HG03066 (cell line): ENCODE data around the gene TCTN3.
"Not testable (repeated sequence)": the region's sequence is repeated elsewhere in the genome, so short reads cannot be mapped to it uniquely, and the experiment has no call there.

Experiments used
- ATAC-seq: cut with Tn5 transposase; IDR thresholded peaks from one replicate; pipeline ENCODE4 v1.9.1; 2021; ENCODE audit warnings: low read depth; ENCODE audit not compliant: unreplicated experiment

The TCTN3 gene

DNA sequence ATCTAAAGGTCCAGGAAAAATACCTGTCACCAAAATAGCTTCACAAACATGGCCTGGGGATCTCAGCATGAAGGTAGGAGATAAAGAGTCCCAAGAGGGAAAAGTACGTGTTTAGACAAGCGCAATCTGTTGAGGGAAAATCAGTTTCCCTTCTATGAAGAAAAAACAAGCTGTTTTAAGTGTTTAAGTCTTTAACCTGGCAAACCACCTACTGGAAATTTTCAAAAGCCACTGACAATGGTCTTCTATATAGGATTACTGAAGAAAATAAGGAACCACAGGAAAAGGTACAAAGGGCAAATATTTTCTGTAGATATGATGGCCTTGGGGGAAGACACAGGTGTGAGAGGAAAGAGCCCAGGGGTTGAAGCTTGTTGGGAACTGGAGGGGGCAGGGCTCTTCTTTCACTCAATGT lies 58.4 kb downstream of the TCTN3 start:
- ATAC-seq, result no peak

DNA sequence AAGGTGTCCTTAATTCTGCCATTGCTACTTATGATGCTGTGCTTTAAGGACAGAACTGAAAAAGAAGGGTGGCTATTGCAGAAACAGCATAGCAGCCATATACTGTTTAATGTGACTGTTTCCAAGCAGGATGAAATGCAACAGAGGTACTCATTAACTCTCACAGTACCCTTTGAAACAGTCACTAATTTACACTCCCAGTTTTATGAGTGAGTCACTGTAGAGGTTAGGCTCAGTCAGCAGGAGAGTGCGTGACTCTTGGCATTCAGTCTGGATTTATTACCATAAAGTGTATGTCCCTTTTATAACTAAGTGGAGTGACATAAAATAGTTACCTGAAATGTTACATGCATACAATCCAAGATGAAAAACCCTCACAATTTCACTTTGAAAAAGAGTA lies 64.9 kb downstream of the TCTN3 start:
- no peak for ATAC-seq

DNA sequence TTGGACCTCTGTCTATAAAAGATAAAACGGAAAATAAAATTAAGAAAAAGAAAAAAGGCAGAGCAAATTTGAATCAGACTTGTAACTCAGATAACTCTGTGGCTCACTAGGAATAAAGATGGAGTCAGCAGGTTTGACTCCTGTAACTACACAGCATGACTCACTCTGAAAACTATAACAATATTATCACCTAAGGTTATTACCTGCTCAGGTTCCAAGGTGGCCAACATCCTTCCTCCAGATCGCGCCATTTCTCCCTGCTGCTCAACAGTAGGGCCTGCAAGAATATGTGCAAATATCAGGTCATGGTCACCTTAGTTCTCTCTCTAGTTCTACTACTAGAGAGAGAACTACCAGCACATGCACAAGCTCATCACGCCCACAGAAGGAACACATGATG lies 67.2 kb downstream of the TCTN3 start:
- no peak for ATAC-seq

DNA sequence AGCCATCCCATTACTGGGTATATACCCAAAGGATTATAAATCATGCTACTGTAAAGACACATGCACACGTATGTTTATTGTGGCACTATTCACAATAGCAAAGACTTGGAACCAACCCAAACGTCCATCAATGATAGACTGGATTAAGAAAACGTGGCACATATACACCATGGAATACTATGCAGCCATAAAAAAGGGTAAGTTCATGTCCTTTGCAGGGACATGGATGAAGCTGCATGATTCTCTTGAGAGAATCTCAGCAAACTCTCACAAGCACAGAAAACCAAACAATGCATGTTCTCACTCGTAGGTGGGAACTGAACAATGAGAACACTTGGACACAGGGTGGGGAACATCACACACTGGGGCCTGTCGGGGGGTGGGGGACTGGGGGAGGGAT lies 73.3 kb downstream of the TCTN3 start:
- ATAC-seq, result not testable (repeated sequence)

DNA sequence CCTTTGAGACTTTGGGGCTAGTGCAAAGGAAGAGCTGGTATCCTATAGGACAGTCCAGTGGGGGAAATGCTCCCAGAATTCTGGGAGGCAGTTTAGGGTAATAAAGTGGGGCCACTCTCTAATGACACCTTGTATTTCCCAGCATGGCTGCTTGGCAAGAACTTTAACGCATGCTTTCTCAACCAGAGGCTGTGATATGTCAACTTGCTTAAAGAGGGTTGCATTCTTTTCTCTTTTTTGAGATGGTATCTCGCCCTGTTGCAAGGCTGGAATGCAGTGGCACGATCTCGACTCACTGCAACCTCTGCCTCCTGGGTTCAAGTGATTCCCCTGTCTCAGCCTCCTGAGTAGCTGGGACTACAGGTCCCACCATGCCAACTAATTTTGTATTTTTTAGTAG lies 75.6 kb downstream of the TCTN3 start:
- no peak for ATAC-seq

DNA sequence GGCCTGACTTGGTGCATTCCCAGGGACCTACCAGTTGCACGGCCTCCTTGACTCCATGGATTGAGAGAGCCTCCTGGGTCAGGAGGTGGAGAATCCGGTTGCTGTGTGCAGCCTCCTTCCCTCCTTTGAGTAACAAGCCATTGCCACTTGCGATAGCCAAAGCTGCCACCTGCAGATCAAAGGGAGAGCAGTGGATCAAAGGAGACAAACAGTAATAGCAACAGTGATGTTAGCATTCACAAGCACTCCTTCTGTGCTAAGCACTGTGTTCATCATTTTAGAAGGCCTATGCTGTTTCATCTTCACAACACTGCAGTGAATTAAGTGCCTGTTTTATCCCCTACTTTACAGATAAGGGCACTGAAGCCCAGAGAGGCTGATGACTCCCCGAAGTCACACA lies 77.3 kb downstream of the TCTN3 start:
- no peak for ATAC-seq
